Heart right ventricle (tissue), 16 donors: ENCODE data around the gene MED19. TPM values are rescaled to one million over a fixed set of nuclear protein-coding genes. Genes with fewer than 3 reads are reported as not detected.

ENCODE experiments used
- ATAC-seq, 8 donors: fragments of 200-7000 bp; cut with Tn5 transposase; one replicate each; pipeline ENCODE4 v1.9.1; 2020; ENCODE audit warnings: mild to moderate bottlenecking in 8 of 8, moderate library complexity in 8 of 8, moderate number of reproducible peaks in 1 of 8
- DNase-seq, 2 donors: peaks; one replicate each; pipeline ENCODE4 v3.0.0-alpha.2; 2020
- H3K27ac ChIP-seq, 10 donors: fragments of 200-600 bp; sonication (generic) in 2 of 10; one replicate each; pipeline versions ENCODE4 v1.5.0 to v1.8.0; 2020 to 2022; ENCODE audit warnings: mild to moderate bottlenecking in 3 of 10
- H3K27me3 ChIP-seq, 7 donors: fragments of 200-600 bp; one replicate each; pipeline ENCODE4 v1.8.0; 2021 to 2022; ENCODE audit warnings: mild to moderate bottlenecking in 2 of 7
- H3K36me3 ChIP-seq, 9 donors: fragments of 200-600 bp; sonication (generic) in 1 of 9; one replicate each; pipeline versions ENCODE4 v1.5.0 to v1.8.0; 2020 to 2022; ENCODE audit warnings: mild to moderate bottlenecking in 2 of 9
- H3K4me1 ChIP-seq, 9 donors: fragments of 200-600 bp; sonication (generic) in 1 of 9; one replicate each; pipeline versions ENCODE4 v1.5.0 to v1.8.0; 2020 to 2022; ENCODE audit warnings: mild to moderate bottlenecking in 4 of 9
- H3K4me3 ChIP-seq, 10 donors: fragments of 200-600 bp; sonication (generic) in 2 of 10; one replicate each; pipeline versions ENCODE4 v1.5.0 to v1.8.0; 2020 to 2022; ENCODE audit warnings: mild to moderate bottlenecking in 7 of 10, moderate library complexity in 2 of 10
- H3K9me3 ChIP-seq, 11 donors: fragments of 200-600 bp in 10 of 11; sonication (generic) in 2 of 11; one replicate each; pipeline versions ENCODE4 v1.5.0 to v1.8.0; 2013 to 2022; ENCODE audit warnings: mild to moderate bottlenecking in 2 of 11, control low read depth in 1 of 11, moderate library complexity in 1 of 11
- WGBS, 2 donors: extraction: QIAGEN DNeasy Blood & Tissue Kit; methylation state at CpG; one replicate each; pipeline ENCODE4 v1.1.7; 2013; ENCODE audit warnings: inconsistent platforms in 1 of 2; 5-methylcytosine and 5-hydroxymethylcytosine counted together
- intact Hi-C, 10 donors: fragments of 100-400 bp; cut with DNase I; formaldehyde crosslinking; loops; one replicate each; pipeline versions ENCODE4 v1.11.1 to v1.14.2; 2022
- polyA plus RNA-seq, 2 donors: library from polyadenylated mRNA; stranded (reverse); fragments of 200-250 nt; gene quantifications; one replicate each; pipeline ENCODE4 v1.2.3, GENCODE V29; 2013
- total RNA-seq, 10 donors: library from RNA; stranded (reverse); fragmentation: NEBNext Ultra II Directional in 3 of 10; extraction: Animal tissue kit (Norgen Biotek cat#: 25700) in 3 of 10; gene quantifications; one replicate each; pipeline versions ENCODE4 v1.2.1 to v1.2.4, GENCODE V29; 2021 to 2023
- TF ChIP-seq, protein P1 (sequence below), 9 donors: fragments of 200-600 bp; sonication (generic) in 2 of 9; IDR thresholded peaks; one replicate each; pipeline versions ENCODE4 v1.5.0 to v1.8.0; 2021 to 2022; ENCODE audit warnings: antibody characterized with exemption in 9 of 9, mild to moderate bottlenecking in 5 of 9, moderate library complexity in 1 of 9
- donor health status: Arrhythmogenic right ventricular cardiomyopathy.
- donor health status: ischemic (EF 13 %, LVEDD 7.1; RV severe dilation, severe dysfunction).
- donor health status: healthy with polysubstance abuse.
- donor health status: DM: no; HTN: yes; CAD: no.
- donor health status: DM: no; HTN: no; CAD: no.
- donor health status: ischemic (EF 25% LVEDD 6.9; RV normal size, moderate dysfunction).
- donor health status: ischemic (EF 25% LVEDD 5.7; RV mildly dilated, moderate dysfunction).
- donor health status: healthy.
- donor health status: DM: yes; HTN: yes; CAD: no.
- donor health status: Ischemic cardiomyopathy.
- donor health status: ischemic (EF 35%, LVEDD 5.7; RV mildly dilated, moderate dysfunction).
- donor health status: nonischemic (EF 11% LVEDD 7.7; RV severe dilation, severe dysfunction).
- donor health status: DM: yes; HTN: yes; CAD: no.
- donor health status: PGD.
- donor health status: ischemic (EF 29% LVEDD 5.4; RV normal size, mild dysfunction).
- donor health status: nonischemic (EF 23%, LVEDD 6.1; RV moderate dilation, normal function).

The MED19 gene
- total and polyA plus RNA-seq, 12 donors, result 5.2 to 18.3 (median 8.4) TPM

DNA sequence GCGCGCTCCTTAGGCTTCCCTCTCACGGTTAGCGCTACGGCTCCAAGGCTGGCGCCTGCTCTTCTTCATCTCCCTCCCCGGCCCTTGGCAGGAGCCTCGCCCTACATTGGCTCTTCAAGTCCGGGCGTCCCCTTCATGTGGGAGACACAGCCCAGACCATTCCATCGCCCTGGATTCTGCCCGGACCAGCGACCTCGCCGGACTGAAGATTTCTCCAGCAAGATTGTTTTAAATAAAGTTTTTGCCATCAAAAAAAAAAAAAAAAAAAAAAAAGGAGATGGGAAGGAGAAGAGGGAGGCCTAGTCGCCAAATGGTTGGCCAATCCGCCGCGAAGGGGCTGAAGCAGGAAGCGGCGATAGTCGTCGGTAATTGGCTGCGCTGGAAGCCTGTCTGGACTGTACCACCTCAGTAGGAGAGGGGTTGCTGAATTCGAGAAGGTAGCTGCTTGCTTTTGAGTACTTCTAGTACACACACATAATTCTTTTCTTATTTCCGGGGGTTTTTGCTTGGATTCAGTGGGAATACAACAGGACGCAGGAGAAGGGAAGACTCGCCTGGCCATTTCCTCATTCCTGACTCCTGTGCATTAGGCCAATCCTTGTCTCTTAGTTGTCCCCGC is 44.8 kb downstream of the MED19 start:
- ATAC-seq (peak; percentile 85 to 96 (median 92)), DNase-seq (peak; percentile 96 to 98)
- TF ChIP-seq, protein P1, sequence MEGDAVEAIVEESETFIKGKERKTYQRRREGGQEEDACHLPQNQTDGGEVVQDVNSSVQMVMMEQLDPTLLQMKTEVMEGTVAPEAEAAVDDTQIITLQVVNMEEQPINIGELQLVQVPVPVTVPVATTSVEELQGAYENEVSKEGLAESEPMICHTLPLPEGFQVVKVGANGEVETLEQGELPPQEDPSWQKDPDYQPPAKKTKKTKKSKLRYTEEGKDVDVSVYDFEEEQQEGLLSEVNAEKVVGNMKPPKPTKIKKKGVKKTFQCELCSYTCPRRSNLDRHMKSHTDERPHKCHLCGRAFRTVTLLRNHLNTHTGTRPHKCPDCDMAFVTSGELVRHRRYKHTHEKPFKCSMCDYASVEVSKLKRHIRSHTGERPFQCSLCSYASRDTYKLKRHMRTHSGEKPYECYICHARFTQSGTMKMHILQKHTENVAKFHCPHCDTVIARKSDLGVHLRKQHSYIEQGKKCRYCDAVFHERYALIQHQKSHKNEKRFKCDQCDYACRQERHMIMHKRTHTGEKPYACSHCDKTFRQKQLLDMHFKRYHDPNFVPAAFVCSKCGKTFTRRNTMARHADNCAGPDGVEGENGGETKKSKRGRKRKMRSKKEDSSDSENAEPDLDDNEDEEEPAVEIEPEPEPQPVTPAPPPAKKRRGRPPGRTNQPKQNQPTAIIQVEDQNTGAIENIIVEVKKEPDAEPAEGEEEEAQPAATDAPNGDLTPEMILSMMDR (IDR thresholded peaks at IDR 0.05), result no peak
- intact Hi-C loops, result loop anchor here in 4 of 10 donors (1.0 to 5.0 kb wide), 4 partner anchors 10 to 912 kb away; partner anchors contain the start of genes MED19 (in 4 of the 4), TMX2 (in 4 of the 4), CLP1 (in 3 of the 4) and ZFP91 (in 2 of the 4)
- H3K4me3 ChIP-seq, result peak overlapping the region; percentile 66 to 100 (median 79)
- H3K36me3 ChIP-seq, result peaks cover 0 to 22% (median under 1%) of the 10 kb centered on the region in 9 donors
- 0% methylated on average over 29 of the region's 29 CpGs for WGBS, 2 donors
- no peaks in the 10 kb centered on the region for H3K9me3 ChIP-seq
- H3K27ac ChIP-seq, result peak overlapping the region; percentile 87 to 99 (median 97)
- peaks cover 0 to 43% (median 26%) of the 10 kb centered on the region in 9 donors for H3K4me1 ChIP-seq
- H3K27me3 ChIP-seq, result no peaks in the 10 kb centered on the region

DNA sequence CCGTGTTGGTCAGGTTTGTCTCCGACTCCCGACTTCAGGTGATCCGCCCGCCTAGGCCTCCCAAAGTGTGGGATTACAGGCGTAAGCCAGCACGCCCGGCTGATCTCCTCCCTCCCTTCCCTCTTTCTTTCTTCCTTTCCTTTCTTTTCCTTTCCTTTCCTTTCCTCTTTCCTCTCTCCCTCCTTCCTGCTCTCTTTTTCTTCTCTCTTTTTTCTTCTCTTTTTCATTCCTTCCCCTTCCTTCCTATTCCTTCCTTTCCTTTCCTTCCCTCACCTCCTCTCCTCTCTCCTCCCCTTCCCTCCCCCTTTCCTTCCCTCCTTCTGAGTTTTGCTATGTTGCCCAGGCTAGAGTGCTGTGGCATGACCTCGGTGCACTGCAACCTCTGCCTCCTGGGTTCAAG is 48.0 kb downstream of the MED19 start:
- Histone ChIP-seq H3K9me3 (no peaks in the 10 kb centered on the region), H3K4me1 (peaks cover 0 to 20% (median 11%) of the 10 kb centered on the region in 9 donors), H3K27me3 (no peaks in the 10 kb centered on the region), H3K36me3 (peaks cover 0 to 42% (median 26%) of the 10 kb centered on the region in 9 donors), H3K27ac (no peak overlapping the region), H3K4me3 (no peak overlapping the region)
- TF ChIP-seq, protein P1 (IDR thresholded peaks at IDR 0.05), result no peak
- intact Hi-C loops, result no loop called here
- no peak for DNase-seq
- ATAC-seq, result no peak
- WGBS, 2 donors, result 79 to 84% methylated on average over 9 of the region's 9 CpGs

DNA sequence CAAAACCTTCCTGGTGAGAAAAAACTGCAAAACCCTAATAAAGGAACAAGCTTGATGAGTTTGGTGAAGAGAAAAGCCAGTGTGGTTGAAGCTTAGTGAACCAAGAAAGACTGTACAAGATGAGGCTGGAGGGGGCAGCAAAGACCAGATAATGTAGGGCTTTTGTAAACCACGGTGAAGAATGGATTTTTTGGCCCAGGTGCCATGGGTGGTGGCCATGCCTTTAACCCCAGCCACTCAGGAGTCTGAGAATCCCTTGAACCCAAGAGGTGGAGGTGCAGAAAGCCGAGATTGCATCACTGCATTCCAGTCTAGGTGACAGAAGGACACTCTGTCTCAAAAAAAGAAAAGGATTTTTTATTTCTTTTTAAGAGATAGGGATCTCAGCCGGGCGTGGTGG is 49.1 kb downstream of the MED19 start:
- intact Hi-C loops, result no loop called here
- 69% methylated on average over 4 of the region's 4 CpGs for WGBS, 2 donors
- Histone ChIP-seq H3K4me1 (peaks cover 3 to 28% (median 17%) of the 10 kb centered on the region in 9 donors), H3K9me3 (no peaks in the 10 kb centered on the region), H3K27me3 (no peaks in the 10 kb centered on the region), H3K27ac (no peak overlapping the region), H3K4me3 (no peak overlapping the region), H3K36me3 (peaks cover 0 to 42% (median 26%) of the 10 kb centered on the region in 9 donors)
- TF ChIP-seq, protein P1 (IDR thresholded peaks at IDR 0.05), result no peak
- DNase-seq, result no peak
- no peak for ATAC-seq

DNA sequence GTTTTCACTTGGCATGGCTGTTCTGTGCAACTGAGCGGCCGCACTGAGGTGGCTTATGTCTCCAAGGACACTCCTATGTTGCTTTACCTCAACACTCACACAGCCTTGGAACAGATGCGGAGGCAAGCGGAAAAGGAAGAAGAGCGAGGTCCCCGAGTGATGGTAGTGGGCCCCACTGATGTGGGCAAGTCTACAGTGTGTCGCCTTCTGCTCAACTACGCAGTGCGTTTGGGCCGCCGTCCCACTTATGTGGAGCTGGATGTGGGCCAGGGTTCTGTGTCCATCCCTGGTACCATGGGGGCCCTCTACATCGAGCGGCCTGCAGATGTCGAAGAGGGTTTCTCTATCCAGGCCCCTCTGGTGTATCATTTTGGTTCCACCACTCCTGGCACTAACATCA is 52.3 kb downstream of the MED19 start:
- intact Hi-C loops, result loop anchor here in 1 of 10 donors (10.0 kb wide), 1 partner anchor 145 kb away; no protein-coding TSS in a partner anchor
- ATAC-seq, result no peak
- Histone ChIP-seq H3K4me3 (no peak overlapping the region), H3K4me1 (peaks cover 3 to 26% (median 16%) of the 10 kb centered on the region in 9 donors), H3K27ac (no peak overlapping the region), H3K9me3 (no peaks in the 10 kb centered on the region), H3K36me3 (peaks cover 0 to 42% (median 26%) of the 10 kb centered on the region in 9 donors), H3K27me3 (no peaks in the 10 kb centered on the region)
- TF ChIP-seq, protein P1 (IDR thresholded peaks at IDR 0.05), result no peak
- 94 to 97% methylated on average over 14 of the region's 14 CpGs for WGBS, 2 donors
- DNase-seq, result no peak
